ENCODE data around the gene RPP21. TPM values are rescaled to one million over a fixed set of nuclear protein-coding genes. Genes with fewer than 3 reads are reported as not detected.

Gene RPP21
- total RNA-seq, 1 donor from 2014 or later = 38.0 TPM

GRCh38 chr6:30386166-30386565 lies 41.2 kb downstream of the RPP21 start:
- H3K4me2 ChIP-seq = no peak overlapping the region
- H3K9me3 ChIP-seq (ENCODE audit: low read depth) = no peaks in the 10 kb centered on the region
- DNase-seq (ENCODE audit: low spot score) = no peak
- H3K79me2 ChIP-seq (ENCODE audit: low read depth) = no peaks in the 10 kb centered on the region
- H3K27ac Mint-ChIP-seq = no peak overlapping the region
- H3K4me3 Mint-ChIP-seq = no peak overlapping the region
- no peaks in the 10 kb centered on the region for H3K36me3 ChIP-seq
- no peaks in the 10 kb centered on the region for H3K9me3 Mint-ChIP-seq
- peaks cover 97% of the 10 kb centered on the region for H3K27me3 ChIP-seq
- no peak overlapping the region for H3K27ac ChIP-seq
- H3K4me1 ChIP-seq = no peaks in the 10 kb centered on the region
- H3K27me3 Mint-ChIP-seq (ENCODE audit: insufficient read depth, low read depth) = peaks cover 6% of the 10 kb centered on the region
- no peak overlapping the region for H3K9ac ChIP-seq
- no peaks in the 10 kb centered on the region for H3F3A ChIP-seq (ENCODE audit: low read depth)
- H3K4me3 ChIP-seq = no peak overlapping the region
- no peak overlapping the region for H2AFZ ChIP-seq (replicated peaks)
- no peaks in the 10 kb centered on the region for H3K36me3 Mint-ChIP-seq
- H4K20me1 ChIP-seq (ENCODE audit: low read depth) = no peaks in the 10 kb centered on the region
- TF ChIP-seq CTCF (IDR thresholded peaks at IDR 0.05) (no peak), EZH2 (IDR thresholded peaks at IDR 0.05) (no peak), EZH2phosphoT487 (IDR thresholded peaks at IDR 0.05) (no peak)
- no peaks in the 10 kb centered on the region for H3K4me1 Mint-ChIP-seq

GRCh38 chr6:30391240-30391639 lies 46.3 kb downstream of the RPP21 start:
- Histone ChIP-seq H3K4me2 (no peak overlapping the region), H3K9me3 (ENCODE audit: low read depth) (no peaks in the 10 kb centered on the region), H3K79me2 (ENCODE audit: low read depth) (no peaks in the 10 kb centered on the region), H3K27ac (no peak overlapping the region), H3F3A (ENCODE audit: low read depth) (no peaks in the 10 kb centered on the region), H3K9ac (no peak overlapping the region), H3K4me3 (no peak overlapping the region), H3K4me1 (no peaks in the 10 kb centered on the region), H3K36me3 (no peaks in the 10 kb centered on the region), H4K20me1 (ENCODE audit: low read depth) (no peaks in the 10 kb centered on the region), H2AFZ (replicated peaks) (no peak overlapping the region), H3K27me3 (peaks cover 62% of the 10 kb centered on the region)
- no peak overlapping the region for H3K27ac Mint-ChIP-seq
- H3K36me3 Mint-ChIP-seq = no peaks in the 10 kb centered on the region
- DNase-seq (ENCODE audit: low spot score) = no peak
- no peaks in the 10 kb centered on the region for H3K4me1 Mint-ChIP-seq
- H3K9me3 Mint-ChIP-seq = no peaks in the 10 kb centered on the region
- peaks cover 16% of the 10 kb centered on the region for H3K27me3 Mint-ChIP-seq (ENCODE audit: insufficient read depth, low read depth)
- H3K4me3 Mint-ChIP-seq = no peak overlapping the region
- TF ChIP-seq CTCF (IDR thresholded peaks at IDR 0.05) (no peak), EZH2 (IDR thresholded peaks at IDR 0.05) (no peak), EZH2phosphoT487 (IDR thresholded peaks at IDR 0.05) (no peak)

GRCh38 chr6:30394139-30394538 lies 49.2 kb downstream of the RPP21 start:
- Histone ChIP-seq H3K9me3 (ENCODE audit: low read depth) (no peaks in the 10 kb centered on the region), H3K79me2 (ENCODE audit: low read depth) (no peaks in the 10 kb centered on the region), H4K20me1 (ENCODE audit: low read depth) (no peaks in the 10 kb centered on the region), H3K4me3 (no peak overlapping the region), H3F3A (ENCODE audit: low read depth) (no peaks in the 10 kb centered on the region), H3K9ac (no peak overlapping the region), H3K4me2 (no peak overlapping the region), H3K27ac (no peak overlapping the region), H3K27me3 (peaks cover 44% of the 10 kb centered on the region), H2AFZ (replicated peaks) (no peak overlapping the region), H3K36me3 (no peaks in the 10 kb centered on the region), H3K4me1 (no peaks in the 10 kb centered on the region)
- peaks cover 14% of the 10 kb centered on the region for H3K27me3 Mint-ChIP-seq (ENCODE audit: insufficient read depth, low read depth)
- no peaks in the 10 kb centered on the region for H3K4me1 Mint-ChIP-seq
- H3K27ac Mint-ChIP-seq = no peak overlapping the region
- no peak overlapping the region for H3K4me3 Mint-ChIP-seq
- H3K9me3 Mint-ChIP-seq = no peaks in the 10 kb centered on the region
- no peak for DNase-seq (ENCODE audit: low spot score)
- TF ChIP-seq CTCF (IDR thresholded peaks at IDR 0.05) (no peak), EZH2phosphoT487 (IDR thresholded peaks at IDR 0.05) (no peak), EZH2 (IDR thresholded peaks at IDR 0.05) (no peak)
- no peaks in the 10 kb centered on the region for H3K36me3 Mint-ChIP-seq

Small RNA genes within 50 kb of the gene (small RNA-seq; reads per million reads assigned to genes)
- gene HLA-N = not detected

Other genes with a start within 250 kb of the RPP21 start
- not detected in 2 replicates for gene TRIM31, start 232.1 kb upstream of the RPP21 start, total RNA-seq (ENCODE audit: low replicate concordance)
- gene TRIM40, start 209.0 kb upstream of the RPP21 start, total RNA-seq (ENCODE audit: low replicate concordance) = not detected in 2 replicates
- not detected in 2 replicates for gene TRIM10, start 183.9 kb upstream of the RPP21 start, total RNA-seq (ENCODE audit: low replicate concordance)
- gene TRIM15, start 181.6 kb upstream of the RPP21 start, total RNA-seq (ENCODE audit: low replicate concordance) = not detected in 2 replicates
- 8.3 and 20.0 TPM in 2 replicates for gene TRIM26, start 131.8 kb upstream of the RPP21 start, total RNA-seq (ENCODE audit: low replicate concordance)
- 11.0 and 21.2 TPM in 2 replicates for gene TRIM39, start 18.2 kb upstream of the RPP21 start, total RNA-seq (ENCODE audit: low replicate concordance)
- 24.8 and 43.1 TPM in 2 replicates for gene HLA-E, start 144.4 kb downstream of the RPP21 start, total RNA-seq (ENCODE audit: low replicate concordance)
- gene GNL1, start 211.3 kb downstream of the RPP21 start, total RNA-seq (ENCODE audit: low replicate concordance) = 23.7 and 34.7 TPM in 2 replicates
- 13.7 and 18.6 TPM in 2 replicates for gene PRR3, start 212.1 kb downstream of the RPP21 start, total RNA-seq (ENCODE audit: low replicate concordance)
- 43.9 and 56.0 TPM in 2 replicates for gene ABCF1, start 226.3 kb downstream of the RPP21 start, total RNA-seq (ENCODE audit: low replicate concordance)